GM19035 (cell line): Measurements from ENCODE around the gene FRMD4A.

ENCODE experiments used
- ATAC-seq: cut with Tn5 transposase; IDR thresholded peaks from one replicate; pipeline ENCODE4 v1.9.1; 2021; ENCODE audit not compliant: unreplicated experiment

FRMD4A gene

GRCh38 chr10:14345262-14345661 lies 14.5 kb upstream of the FRMD4A start:
- no peak for ATAC-seq

GRCh38 chr10:14340051-14340744 lies 9.5 kb upstream of the FRMD4A start:
- no peak for ATAC-seq

- ATAC-seq = no peak
These were observed 6.0 kb upstream of the FRMD4A start for GRCh38 chr10:14336736-14337135.

GRCh38 chr10:14334771-14335170 lies 4.0 kb upstream of the FRMD4A start:
- ATAC-seq = no peak

GRCh38 chr10:14333606-14334005 lies 2.9 kb upstream of the FRMD4A start:
- no peak for ATAC-seq

- ATAC-seq = no peak
These were observed 2.2 kb upstream of the FRMD4A start for GRCh38 chr10:14332903-14333302.

GRCh38 chr10:14329746-14330173 lies 964 bp downstream of the FRMD4A start:
- no peak for ATAC-seq

GRCh38 chr10:14328881-14329672 lies 1.6 kb downstream of the FRMD4A start:
- no peak for ATAC-seq

- ATAC-seq = no peak
These were observed 3.2 kb downstream of the FRMD4A start for GRCh38 chr10:14327527-14327926.

- no peak for ATAC-seq
These were observed 4.1 kb downstream of the FRMD4A start for GRCh38 chr10:14326581-14326980.

- ATAC-seq = no peak
These were observed 5.3 kb downstream of the FRMD4A start for GRCh38 chr10:14325325-14325955.

GRCh38 chr10:14322526-14323188 lies 8.1 kb downstream of the FRMD4A start:
- ATAC-seq = no peak

- no peak for ATAC-seq
These were observed 12.7 kb downstream of the FRMD4A start for GRCh38 chr10:14318007-14318406.

GRCh38 chr10:14312014-14312413 lies 18.7 kb downstream of the FRMD4A start:
- ATAC-seq = no peak

- ATAC-seq = no peak
These were observed 19.3 kb downstream of the FRMD4A start for GRCh38 chr10:14311206-14311957.

- ATAC-seq = no peak
These were observed 21.1 kb downstream of the FRMD4A start for GRCh38 chr10:14309593-14309992.

- no peak for ATAC-seq
These were observed 24.5 kb downstream of the FRMD4A start for GRCh38 chr10:14306190-14306589.

- no peak for ATAC-seq
These were observed 26.7 kb downstream of the FRMD4A start for GRCh38 chr10:14304046-14304445.

GRCh38 chr10:14302035-14302434 lies 28.7 kb downstream of the FRMD4A start:
- no peak for ATAC-seq

- no peak for ATAC-seq
These were observed 31.2 kb downstream of the FRMD4A start for GRCh38 chr10:14299556-14299955.
